CD4-positive, alpha-beta T cell treated with Interleukin-17A for 1 hour (primary cell): Measurements from ENCODE around the gene HDAC1.
"Not testable (repeated sequence)": the region's sequence is repeated elsewhere in the genome, so short reads cannot be mapped to it uniquely, and the experiment has no call there.

Source experiments
- DNase-seq: peaks from one replicate; pipeline ENCODE4 v3.0.0-alpha.2; 2020

Gene HDAC1

GRCh38 chr1:32274646-32275340 is 17.1 kb upstream of the HDAC1 start:
- no peak for DNase-seq

- no peak for DNase-seq
Observed at GRCh38 chr1:32275424-32275823, 16.5 kb upstream of the HDAC1 start.

- no peak for DNase-seq
Observed at GRCh38 chr1:32276032-32276782, 15.7 kb upstream of the HDAC1 start.

- DNase-seq: not testable (repeated sequence)
Observed at GRCh38 chr1:32284777-32285176, 7.1 kb upstream of the HDAC1 start.

- DNase-seq: no peak
Observed at GRCh38 chr1:32285658-32286057, 6.2 kb upstream of the HDAC1 start.

GRCh38 chr1:32286763-32287162 is 5.1 kb upstream of the HDAC1 start:
- DNase-seq: no peak

- no peak for DNase-seq
Observed at GRCh38 chr1:32289256-32289655, 2.6 kb upstream of the HDAC1 start.

- DNase-seq: no peak
Observed at GRCh38 chr1:32291145-32291707, 657 bp upstream of the HDAC1 start.

- DNase-seq: not testable (repeated sequence)
Observed at GRCh38 chr1:32298211-32298610, 6.3 kb downstream of the HDAC1 start.

GRCh38 chr1:32299327-32299726 is 7.4 kb downstream of the HDAC1 start:
- DNase-seq: no peak

- no peak for DNase-seq
Observed at GRCh38 chr1:32303358-32303757, 11.5 kb downstream of the HDAC1 start.

GRCh38 chr1:32303997-32304622 is 12.2 kb downstream of the HDAC1 start:
- DNase-seq: no peak

- no peak for DNase-seq
Observed at GRCh38 chr1:32305310-32305709, 13.4 kb downstream of the HDAC1 start.

- DNase-seq: no peak
Observed at GRCh38 chr1:32307324-32307723, 15.4 kb downstream of the HDAC1 start.

GRCh38 chr1:32309960-32310359 is 18.1 kb downstream of the HDAC1 start:
- DNase-seq: no peak

- DNase-seq: no peak
Observed at GRCh38 chr1:32311709-32312393, 20.0 kb downstream of the HDAC1 start.

GRCh38 chr1:32316903-32317277 is 25.0 kb downstream of the HDAC1 start:
- no peak for DNase-seq

- DNase-seq: no peak
Observed at GRCh38 chr1:32318127-32318869, 26.4 kb downstream of the HDAC1 start.

GRCh38 chr1:32321712-32322291 is 29.9 kb downstream of the HDAC1 start:
- peak; percentile 55 for DNase-seq

GRCh38 chr1:32327204-32327603 is 35.3 kb downstream of the HDAC1 start:
- no peak for DNase-seq

- no peak for DNase-seq
Observed at GRCh38 chr1:32329931-32330466, 38.1 kb downstream of the HDAC1 start.
